ENCODE data around the gene CHAC2. TPM values are rescaled to one million over a fixed set of nuclear protein-coding genes. Genes with fewer than 3 reads are reported as not detected.
"Not testable (repeated sequence)": the region's sequence is repeated elsewhere in the genome, so short reads cannot be mapped to it uniquely, and the experiment has no call there.

CHAC2 gene
- 5.9 TPM for polyA plus RNA-seq (2013)

- Histone ChIP-seq H3K4me1 (ENCODE audit: control extremely low read depth in 1 of 4, control insufficient read depth in 4 of 4, insufficient read depth in 4 of 4, low read length in 3 of 4) (peaks cover 3 to 23% (median 14%) of the 10 kb centered on the region in 4 experiments), H3K9me3 (ENCODE audit: control extremely low read depth in 1 of 5, control insufficient read depth in 4 of 5, insufficient read depth in 2 of 5, low read depth in 1 of 5, low read length in 4 of 5) (no peaks in the 10 kb centered on the region), H3K36me3 (ENCODE audit: control insufficient read depth in 4 of 4, insufficient read depth in 4 of 4, low read length in 3 of 4) (peaks cover 6 to 16% (median 10%) of the 10 kb centered on the region in 4 experiments), H3K27me3 (replicated peaks in 2 of 5; ENCODE audit: control insufficient read depth in 4 of 5, insufficient read depth in 5 of 5, low read length in 4 of 5) (no peaks in the 10 kb centered on the region), H3K4me3 (ENCODE audit: control insufficient read depth in 1 of 7, extremely low read depth in 1 of 7, insufficient read depth in 4 of 7, low read depth in 2 of 7, low read length in 6 of 7) (peak within 1 kb of the TSS; percentile 79 to 95 (median 87)), H3K27ac (ENCODE audit: insufficient read depth in 1 of 2, low read depth in 1 of 2, low read length in 2 of 2, poor library complexity in 1 of 2, severe bottlenecking in 2 of 2) (peak within 1 kb of the TSS; percentile 77 to 90)
- POLR2A ChIA-PET = interaction anchor here (0.9 to 2.7 kb wide), 4 partner anchors 9 to 19 kb away, joined by 3 to 22 read pairs (median 5); partner anchors contain the start of genes ASB3 and ERLEC1
- CTCF ChIA-PET = interaction anchor here (1.2 to 2.5 kb wide), 8 partner anchors 9 to 30 kb away, joined by 3 to 14 read pairs (median 4); partner anchors contain the start of genes ASB3 and ERLEC1
- under 1% methylated on average over 30 of the region's 46 CpGs for WGBS (ENCODE audit: insufficient coverage)
- peak; percentile 85 to 95 (median 94) for DNase-seq
Observed at GRCh38 chr2:53767405-53768241, at the start of gene CHAC2. TSS of gene CHAC2 (plus strand) at chr2:53767804. CDS start at chr2:53767887, 83 bp downstream.

- Histone ChIP-seq H3K9me3 (ENCODE audit: control extremely low read depth in 1 of 5, control insufficient read depth in 4 of 5, insufficient read depth in 2 of 5, low read depth in 1 of 5, low read length in 4 of 5) (peaks cover 0 to 17% (median 11%) of the 10 kb centered on the region in 5 experiments), H3K36me3 (ENCODE audit: control insufficient read depth in 4 of 4, insufficient read depth in 4 of 4, low read length in 3 of 4) (peaks cover 5 to 33% (median 12%) of the 10 kb centered on the region in 4 experiments)
- H3K27ac ChIP-seq (ENCODE audit: insufficient read depth in 1 of 2, low read depth in 1 of 2, low read length in 2 of 2, poor library complexity in 1 of 2, severe bottlenecking in 2 of 2); H3K27me3 ChIP-seq (replicated peaks in 2 of 5; ENCODE audit: control insufficient read depth in 4 of 5, insufficient read depth in 5 of 5, low read length in 4 of 5); POLR2A ChIA-PET; H3K4me1 ChIP-seq (ENCODE audit: control extremely low read depth in 1 of 4, control insufficient read depth in 4 of 4, insufficient read depth in 4 of 4, low read length in 3 of 4); CTCF ChIA-PET; H3K4me3 ChIP-seq (ENCODE audit: control insufficient read depth in 1 of 7, extremely low read depth in 1 of 7, insufficient read depth in 4 of 7, low read depth in 2 of 7, low read length in 6 of 7); DNase-seq: not testable (repeated sequence)
- no CpG with 5 or more reads among the region's 3 CpGs for WGBS (ENCODE audit: insufficient coverage)
Observed at GRCh38 chr2:53720944-53721343, 46.7 kb upstream of the CHAC2 start.

- no peaks in the 10 kb centered on the region for H3K4me1 ChIP-seq (ENCODE audit: control extremely low read depth in 1 of 4, control insufficient read depth in 4 of 4, insufficient read depth in 4 of 4, low read length in 3 of 4)
Observed at GRCh38 chr2:53724536-53724935, 43.1 kb upstream of the CHAC2 start.

GRCh38 chr2:53725662-53726061 lies 41.9 kb upstream of the CHAC2 start:
- Histone ChIP-seq H3K9me3 (ENCODE audit: control extremely low read depth in 1 of 5, control insufficient read depth in 4 of 5, insufficient read depth in 2 of 5, low read depth in 1 of 5, low read length in 4 of 5) (peaks cover 0 to 9% (median 0%) of the 10 kb centered on the region in 5 experiments), H3K27ac (ENCODE audit: insufficient read depth in 1 of 2, low read depth in 1 of 2, low read length in 2 of 2, poor library complexity in 1 of 2, severe bottlenecking in 2 of 2) (no peak overlapping the region), H3K36me3 (ENCODE audit: control insufficient read depth in 4 of 4, insufficient read depth in 4 of 4, low read length in 3 of 4) (peaks cover 6 to 31% (median 13%) of the 10 kb centered on the region in 4 experiments), H3K4me3 (ENCODE audit: control insufficient read depth in 1 of 7, extremely low read depth in 1 of 7, insufficient read depth in 4 of 7, low read depth in 2 of 7, low read length in 6 of 7) (no peak overlapping the region), H3K27me3 (replicated peaks in 2 of 5; ENCODE audit: control insufficient read depth in 4 of 5, insufficient read depth in 5 of 5, low read length in 4 of 5) (no peaks in the 10 kb centered on the region), H3K4me1 (ENCODE audit: control extremely low read depth in 1 of 4, control insufficient read depth in 4 of 4, insufficient read depth in 4 of 4, low read length in 3 of 4) (no peaks in the 10 kb centered on the region)
- DNase-seq = no peak
- CTCF ChIA-PET = interaction anchor here (1.6 kb wide), 1 partner anchor 14 kb away, joined by 5 read pairs; no protein-coding TSS in a partner anchor
- WGBS (ENCODE audit: insufficient coverage) = no CpG with 5 or more reads among the region's 4 CpGs
- POLR2A ChIA-PET = no interaction called here

More at GRCh38 chr2:53724536-53724935, 43.1 kb upstream of the CHAC2 start:
- DNase-seq = peak in 2 of 3 donors; percentile 35 to 41
- WGBS (ENCODE audit: insufficient coverage) = no CpG with 5 or more reads among the region's 2 CpGs
- ChIA-PET POLR2A (no interaction called here), CTCF (no interaction called here)
- no peak overlapping the region for H3K27ac ChIP-seq (ENCODE audit: insufficient read depth in 1 of 2, low read depth in 1 of 2, low read length in 2 of 2, poor library complexity in 1 of 2, severe bottlenecking in 2 of 2)
- H3K36me3 ChIP-seq (ENCODE audit: control insufficient read depth in 4 of 4, insufficient read depth in 4 of 4, low read length in 3 of 4) = peaks cover 5 to 33% (median 11%) of the 10 kb centered on the region in 4 experiments
- no peak overlapping the region for H3K4me3 ChIP-seq (ENCODE audit: control insufficient read depth in 1 of 7, extremely low read depth in 1 of 7, insufficient read depth in 4 of 7, low read depth in 2 of 7, low read length in 6 of 7)
- H3K9me3 ChIP-seq (ENCODE audit: control extremely low read depth in 1 of 5, control insufficient read depth in 4 of 5, insufficient read depth in 2 of 5, low read depth in 1 of 5, low read length in 4 of 5) = peaks cover 0 to 7% (median under 1%) of the 10 kb centered on the region in 5 experiments
- no peaks in the 10 kb centered on the region for H3K27me3 ChIP-seq (replicated peaks in 2 of 5; ENCODE audit: control insufficient read depth in 4 of 5, insufficient read depth in 5 of 5, low read length in 4 of 5)

- Histone ChIP-seq H3K4me3 (ENCODE audit: control insufficient read depth in 1 of 7, extremely low read depth in 1 of 7, insufficient read depth in 4 of 7, low read depth in 2 of 7, low read length in 6 of 7) (no peak overlapping the region), H3K27me3 (replicated peaks in 2 of 5; ENCODE audit: control insufficient read depth in 4 of 5, insufficient read depth in 5 of 5, low read length in 4 of 5) (no peaks in the 10 kb centered on the region), H3K27ac (ENCODE audit: insufficient read depth in 1 of 2, low read depth in 1 of 2, low read length in 2 of 2, poor library complexity in 1 of 2, severe bottlenecking in 2 of 2) (no peak overlapping the region), H3K36me3 (ENCODE audit: control insufficient read depth in 4 of 4, insufficient read depth in 4 of 4, low read length in 3 of 4) (peaks cover 6 to 44% (median 13%) of the 10 kb centered on the region in 4 experiments), H3K4me1 (ENCODE audit: control extremely low read depth in 1 of 4, control insufficient read depth in 4 of 4, insufficient read depth in 4 of 4, low read length in 3 of 4) (no peaks in the 10 kb centered on the region), H3K9me3 (ENCODE audit: control extremely low read depth in 1 of 5, control insufficient read depth in 4 of 5, insufficient read depth in 2 of 5, low read depth in 1 of 5, low read length in 4 of 5) (peaks cover 0 to 16% (median 0%) of the 10 kb centered on the region in 5 experiments)
- POLR2A ChIA-PET = interaction anchor here (0.6 kb wide), 1 partner anchor 577 kb away, joined by 5 read pairs; no protein-coding TSS in a partner anchor
- CTCF ChIA-PET = interaction anchor here (1.5 kb wide), 1 partner anchor 12 kb away, joined by 3 read pairs; no protein-coding TSS in a partner anchor
- WGBS (ENCODE audit: insufficient coverage) = 100% methylated on average over 2 of the region's 3 CpGs
- DNase-seq = no peak
Observed at GRCh38 chr2:53727921-53728320, 39.7 kb upstream of the CHAC2 start.

- ChIA-PET CTCF (interaction anchor here (1.1 to 1.9 kb wide), 2 partner anchors 10 to 18 kb away, joined by 3 to 7 read pairs; no protein-coding TSS in a partner anchor), POLR2A (no interaction called here)
- Histone ChIP-seq H3K27me3 (replicated peaks in 2 of 5; ENCODE audit: control insufficient read depth in 4 of 5, insufficient read depth in 5 of 5, low read length in 4 of 5) (no peaks in the 10 kb centered on the region), H3K9me3 (ENCODE audit: control extremely low read depth in 1 of 5, control insufficient read depth in 4 of 5, insufficient read depth in 2 of 5, low read depth in 1 of 5, low read length in 4 of 5) (peaks cover 0 to 16% (median 0%) of the 10 kb centered on the region in 5 experiments), H3K27ac (ENCODE audit: insufficient read depth in 1 of 2, low read depth in 1 of 2, low read length in 2 of 2, poor library complexity in 1 of 2, severe bottlenecking in 2 of 2) (no peak overlapping the region), H3K4me3 (ENCODE audit: control insufficient read depth in 1 of 7, extremely low read depth in 1 of 7, insufficient read depth in 4 of 7, low read depth in 2 of 7, low read length in 6 of 7) (no peak overlapping the region), H3K36me3 (ENCODE audit: control insufficient read depth in 4 of 4, insufficient read depth in 4 of 4, low read length in 3 of 4) (peaks cover 10 to 46% (median 15%) of the 10 kb centered on the region in 4 experiments), H3K4me1 (ENCODE audit: control extremely low read depth in 1 of 4, control insufficient read depth in 4 of 4, insufficient read depth in 4 of 4, low read length in 3 of 4) (no peaks in the 10 kb centered on the region)
- DNase-seq = no peak
- no CpG with 5 or more reads among the region's 1 CpG for WGBS (ENCODE audit: insufficient coverage)
Observed at GRCh38 chr2:53729143-53729762, 38.4 kb upstream of the CHAC2 start.

All from common myeloid progenitor, CD34-positive (primary cell).